T-helper 17 cell (primary cell): Measurements from ENCODE around the gene MAP3K13. TPM values are rescaled to one million over a fixed set of nuclear protein-coding genes. Genes with fewer than 3 reads are reported as not detected.
"Not testable (repeated sequence)": the region's sequence is repeated elsewhere in the genome, so short reads cannot be mapped to it uniquely, and the experiment has no call there.

Experiments
- ATAC-seq: fragments of 150-1000 bp; cut with Tn5 transposase; 2 replicates; pipeline ENCODE4 v1.10.0; 2021; ENCODE audit warnings: mild to moderate bottlenecking, moderate library complexity
- DNase-seq, 3 donors: peaks; one replicate each; pipeline versions ENCODE4 v3.0.0 to v3.0.0-alpha.2; 2020 to 2021
- H3K9me3 ChIP-seq: one replicate; pipeline ENCODE4 v1.7.0; 2013; ENCODE audit warnings: low read length, mild to moderate bottlenecking; ENCODE audit not compliant: control insufficient read depth, poor library complexity, severe bottlenecking
- H3K27ac Mint-ChIP-seq: one replicate; pipeline ENCODE4 v1.8.0; 2022; ENCODE audit warnings: mild to moderate bottlenecking, moderate library complexity, mixed read lengths
- H3K27me3 Mint-ChIP-seq: one replicate; pipeline ENCODE4 v1.8.0; 2022; ENCODE audit warnings: mixed read lengths
- H3K36me3 Mint-ChIP-seq: one replicate; pipeline ENCODE4 v1.8.0; 2022; ENCODE audit warnings: low read depth, mixed read lengths
- H3K4me1 Mint-ChIP-seq: one replicate; pipeline ENCODE4 v1.8.0; 2022; ENCODE audit warnings: mild to moderate bottlenecking, mixed read lengths
- H3K4me3 Mint-ChIP-seq: one replicate; pipeline ENCODE4 v1.8.0; 2022; ENCODE audit warnings: mild to moderate bottlenecking, moderate library complexity, mixed read lengths
- total RNA-seq, 4 donors: library from RNA in 2 of 4; stranded (reverse) in 2 of 4; gene quantifications; one replicate each; pipeline ENCODE4 v1.2.3 and lab custom pipeline; 2022 to 2026

Gene MAP3K13
- total RNA-seq, 2 donors from 2014 or later, result 6.8 to 8.1 TPM

- H3K27me3 Mint-ChIP-seq, result peaks cover 14% of the 10 kb centered on the region
- no peak overlapping the region for H3K4me3 Mint-ChIP-seq
- DNase-seq (no peak), ATAC-seq (no peak)
- no peaks in the 10 kb centered on the region for H3K36me3 Mint-ChIP-seq
- peaks cover 3% of the 10 kb centered on the region for H3K4me1 Mint-ChIP-seq
- H3K9me3 ChIP-seq, result no peaks in the 10 kb centered on the region
- H3K27ac Mint-ChIP-seq, result no peak overlapping the region
These were observed 53.6 kb downstream of the MAP3K13 start for GRCh38 chr3:185416513-185416912.

- not testable (repeated sequence) for DNase-seq, H3K4me1 Mint-ChIP-seq, ATAC-seq, H3K27ac Mint-ChIP-seq, H3K36me3 Mint-ChIP-seq, H3K9me3 ChIP-seq, H3K4me3 Mint-ChIP-seq
- peaks cover 23% of the 10 kb centered on the region for H3K27me3 Mint-ChIP-seq
These were observed 55.6 kb downstream of the MAP3K13 start for GRCh38 chr3:185418561-185418977.

GRCh38 chr3:185420762-185421161 lies 57.8 kb downstream of the MAP3K13 start:
- Mint-ChIP-seq H3K27me3 (peaks cover 28% of the 10 kb centered on the region), H3K4me3 (no peak overlapping the region), H3K36me3 (no peaks in the 10 kb centered on the region), H3K27ac (no peak overlapping the region), H3K4me1 (peaks cover 5% of the 10 kb centered on the region)
- no peaks in the 10 kb centered on the region for H3K9me3 ChIP-seq
- DNase-seq (no peak), ATAC-seq (no peak)

- Mint-ChIP-seq H3K27me3 (peaks cover 28% of the 10 kb centered on the region), H3K27ac (no peak overlapping the region), H3K4me1 (peaks cover 5% of the 10 kb centered on the region), H3K4me3 (no peak overlapping the region), H3K36me3 (no peaks in the 10 kb centered on the region)
- no peaks in the 10 kb centered on the region for H3K9me3 ChIP-seq
- DNase-seq (no peak), ATAC-seq (no peak)
These were observed 58.8 kb downstream of the MAP3K13 start for GRCh38 chr3:185421577-185422232.

- no peak overlapping the region for H3K4me3 Mint-ChIP-seq
- H3K36me3 Mint-ChIP-seq, result no peaks in the 10 kb centered on the region
- no peak for ATAC-seq
- no peak for DNase-seq
- H3K4me1 Mint-ChIP-seq, result peaks cover 5% of the 10 kb centered on the region
- no peaks in the 10 kb centered on the region for H3K9me3 ChIP-seq
- H3K27ac Mint-ChIP-seq, result no peak overlapping the region
- H3K27me3 Mint-ChIP-seq, result peaks cover 26% of the 10 kb centered on the region
These were observed 59.7 kb downstream of the MAP3K13 start for GRCh38 chr3:185422677-185423076.

- Mint-ChIP-seq H3K4me3 (no peak overlapping the region), H3K36me3 (no peaks in the 10 kb centered on the region), H3K27ac (no peak overlapping the region), H3K27me3 (peaks cover 24% of the 10 kb centered on the region), H3K4me1 (peaks cover 5% of the 10 kb centered on the region)
- ATAC-seq, result no peak
- no peaks in the 10 kb centered on the region for H3K9me3 ChIP-seq
- DNase-seq, result no peak
These were observed 60.2 kb downstream of the MAP3K13 start for GRCh38 chr3:185423178-185423577.

GRCh38 chr3:185424435-185424834 lies 61.5 kb downstream of the MAP3K13 start:
- DNase-seq, result no peak
- H3K27ac Mint-ChIP-seq, result no peak overlapping the region
- no peak overlapping the region for H3K4me3 Mint-ChIP-seq
- no peaks in the 10 kb centered on the region for H3K9me3 ChIP-seq
- H3K4me1 Mint-ChIP-seq, result peaks cover 5% of the 10 kb centered on the region
- H3K36me3 Mint-ChIP-seq, result no peaks in the 10 kb centered on the region
- no peak for ATAC-seq
- peaks cover 24% of the 10 kb centered on the region for H3K27me3 Mint-ChIP-seq

GRCh38 chr3:185430375-185430774 lies 67.4 kb downstream of the MAP3K13 start:
- ATAC-seq (no peak), DNase-seq (no peak)
- no peaks in the 10 kb centered on the region for H3K9me3 ChIP-seq
- Mint-ChIP-seq H3K4me3 (no peak overlapping the region), H3K36me3 (no peaks in the 10 kb centered on the region), H3K27ac (no peak overlapping the region), H3K4me1 (no peaks in the 10 kb centered on the region), H3K27me3 (peaks cover 5% of the 10 kb centered on the region)

GRCh38 chr3:185439745-185440466 lies 77.0 kb downstream of the MAP3K13 start:
- DNase-seq, result no peak

GRCh38 chr3:185442031-185442430 lies 79.1 kb downstream of the MAP3K13 start:
- DNase-seq, result no peak
- Mint-ChIP-seq H3K27me3 (peaks cover 25% of the 10 kb centered on the region), H3K4me1 (no peaks in the 10 kb centered on the region), H3K36me3 (peaks cover 2% of the 10 kb centered on the region), H3K4me3 (no peak overlapping the region), H3K27ac (no peak overlapping the region)
- no peak for ATAC-seq
- no peaks in the 10 kb centered on the region for H3K9me3 ChIP-seq

More at GRCh38 chr3:185439745-185440466, 77.0 kb downstream of the MAP3K13 start:
- H3K9me3 ChIP-seq, result no peaks in the 10 kb centered on the region
- Mint-ChIP-seq H3K27ac (no peak overlapping the region), H3K4me1 (no peaks in the 10 kb centered on the region), H3K27me3 (peaks cover 25% of the 10 kb centered on the region), H3K36me3 (peaks cover 2% of the 10 kb centered on the region), H3K4me3 (no peak overlapping the region)
- ATAC-seq, result no peak

GRCh38 chr3:185444329-185444728 lies 81.4 kb downstream of the MAP3K13 start:
- H3K4me3 Mint-ChIP-seq, result no peak overlapping the region

GRCh38 chr3:185448107-185448506 lies 85.2 kb downstream of the MAP3K13 start:
- Mint-ChIP-seq H3K27ac (no peak overlapping the region), H3K4me3 (no peak overlapping the region), H3K36me3 (no peaks in the 10 kb centered on the region), H3K4me1 (no peaks in the 10 kb centered on the region), H3K27me3 (no peaks in the 10 kb centered on the region)
- DNase-seq, result no peak
- no peak for ATAC-seq
- no peaks in the 10 kb centered on the region for H3K9me3 ChIP-seq

More at GRCh38 chr3:185444329-185444728, 81.4 kb downstream of the MAP3K13 start:
- ATAC-seq (no peak), DNase-seq (no peak)
- Mint-ChIP-seq H3K36me3 (peaks cover 2% of the 10 kb centered on the region), H3K4me1 (no peaks in the 10 kb centered on the region), H3K27me3 (peaks cover 15% of the 10 kb centered on the region), H3K27ac (no peak overlapping the region)
- no peaks in the 10 kb centered on the region for H3K9me3 ChIP-seq

GRCh38 chr3:185451432-185451831 lies 88.5 kb downstream of the MAP3K13 start:
- not testable (repeated sequence) for H3K27me3 Mint-ChIP-seq, H3K4me1 Mint-ChIP-seq, ATAC-seq

GRCh38 chr3:185457376-185457775 lies 94.4 kb downstream of the MAP3K13 start:
- H3K27ac Mint-ChIP-seq, result no peak overlapping the region
- H3K36me3 Mint-ChIP-seq, result no peaks in the 10 kb centered on the region
- DNase-seq, result no peak
- ATAC-seq, result no peak
- H3K4me1 Mint-ChIP-seq, result no peaks in the 10 kb centered on the region
- H3K27me3 Mint-ChIP-seq, result no peaks in the 10 kb centered on the region
- no peak overlapping the region for H3K4me3 Mint-ChIP-seq
- no peaks in the 10 kb centered on the region for H3K9me3 ChIP-seq

More at GRCh38 chr3:185451432-185451831, 88.5 kb downstream of the MAP3K13 start:
- H3K36me3 Mint-ChIP-seq, H3K27ac Mint-ChIP-seq, H3K9me3 ChIP-seq, DNase-seq, H3K4me3 Mint-ChIP-seq: not testable (repeated sequence)
